Measurements from ENCODE around the gene NTRK3.

NTRK3 gene

GRCh38 chr15:88258093-88258641 is 1.6 kb upstream of the NTRK3 start:
- Histone ChIP-seq H3K36me3 (ENCODE audit: control insufficient read depth, insufficient read depth, low read length) (no peaks in the 10 kb centered on the region), H3K27me3 (replicated peaks; ENCODE audit: control insufficient read depth, insufficient read depth, low read length, poor library complexity, severe bottlenecking) (peaks cover 16% of the 10 kb centered on the region), H3K4me1 (ENCODE audit: control insufficient read depth, insufficient read depth, low read length, poor library complexity, severe bottlenecking) (peaks cover 4% of the 10 kb centered on the region), H3K9me3 (ENCODE audit: control insufficient read depth, low read length) (no peaks in the 10 kb centered on the region), H3K4me3 (ENCODE audit: insufficient read depth, low read depth, low read length, poor library complexity, severe bottlenecking) (no peak overlapping the region), H3K27ac (ENCODE audit: insufficient read depth, low read length, poor library complexity, severe bottlenecking) (no peak overlapping the region)
- DNase-seq, result no peak

GRCh38 chr15:88257311-88258092 is 963 bp upstream of the NTRK3 start:
- H3K27ac ChIP-seq (ENCODE audit: insufficient read depth, low read length, poor library complexity, severe bottlenecking), result no peak overlapping the region
- H3K4me3 ChIP-seq (ENCODE audit: insufficient read depth, low read depth, low read length, poor library complexity, severe bottlenecking), result no peak overlapping the region
- peaks cover 4% of the 10 kb centered on the region for H3K4me1 ChIP-seq (ENCODE audit: control insufficient read depth, insufficient read depth, low read length, poor library complexity, severe bottlenecking)
- H3K36me3 ChIP-seq (ENCODE audit: control insufficient read depth, insufficient read depth, low read length), result no peaks in the 10 kb centered on the region
- no peaks in the 10 kb centered on the region for H3K9me3 ChIP-seq (ENCODE audit: control insufficient read depth, low read length)
- H3K27me3 ChIP-seq (replicated peaks; ENCODE audit: control insufficient read depth, insufficient read depth, low read length, poor library complexity, severe bottlenecking), result peaks cover 16% of the 10 kb centered on the region
- no peak for DNase-seq

DNA sequence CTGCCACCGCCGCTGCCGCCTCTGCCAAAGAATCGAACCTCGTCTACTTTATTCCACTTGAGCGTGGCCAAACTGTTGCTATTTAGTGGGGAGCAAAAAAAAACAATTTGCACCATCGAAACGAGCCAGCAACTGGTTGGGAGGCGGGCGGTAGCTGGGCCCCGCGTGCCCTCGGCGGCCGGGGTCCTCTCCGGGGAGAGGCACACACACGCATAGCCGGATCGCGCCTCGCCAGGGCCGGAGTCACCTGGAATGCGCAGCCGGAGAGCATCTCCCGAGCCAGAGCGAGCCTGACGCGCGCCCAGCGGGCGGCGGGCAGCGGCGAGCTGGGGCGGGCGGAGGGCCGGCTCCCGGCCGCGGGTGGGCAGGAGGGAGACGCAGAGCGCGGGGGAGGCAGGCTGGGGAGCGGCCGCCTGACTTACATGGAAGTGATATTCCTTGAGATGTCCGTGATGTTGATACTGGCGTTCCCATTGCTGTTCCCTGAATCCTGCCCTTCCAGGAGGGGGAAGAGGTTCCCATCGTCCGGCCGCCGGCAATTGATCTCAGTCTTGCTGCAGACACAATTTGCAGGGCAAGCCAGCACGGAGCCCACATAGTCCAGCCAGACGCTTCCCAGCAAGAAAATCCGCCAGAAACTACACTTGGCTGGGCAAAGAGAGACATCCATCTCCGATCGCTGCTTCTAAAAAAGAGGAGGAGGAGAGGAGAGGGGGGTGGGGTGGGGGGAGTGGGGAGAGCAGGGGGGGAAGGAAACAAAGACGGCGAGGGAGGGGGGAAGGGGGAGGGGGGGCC is 858 bp downstream of the NTRK3 start:
- peaks cover 4% of the 10 kb centered on the region for H3K4me1 ChIP-seq (ENCODE audit: control insufficient read depth, insufficient read depth, low read length, poor library complexity, severe bottlenecking)
- no peak overlapping the region for H3K4me3 ChIP-seq (ENCODE audit: insufficient read depth, low read depth, low read length, poor library complexity, severe bottlenecking)
- H3K27me3 ChIP-seq (replicated peaks; ENCODE audit: control insufficient read depth, insufficient read depth, low read length, poor library complexity, severe bottlenecking), result peaks cover 16% of the 10 kb centered on the region
- no peak overlapping the region for H3K27ac ChIP-seq (ENCODE audit: insufficient read depth, low read length, poor library complexity, severe bottlenecking)
- DNase-seq, result no peak
- H3K36me3 ChIP-seq (ENCODE audit: control insufficient read depth, insufficient read depth, low read length), result no peaks in the 10 kb centered on the region
- no peaks in the 10 kb centered on the region for H3K9me3 ChIP-seq (ENCODE audit: control insufficient read depth, low read length)

GRCh38 chr15:88255087-88255483 is 1.5 kb downstream of the NTRK3 start:
- Histone ChIP-seq H3K9me3 (ENCODE audit: control insufficient read depth, low read length) (no peaks in the 10 kb centered on the region), H3K36me3 (ENCODE audit: control insufficient read depth, insufficient read depth, low read length) (no peaks in the 10 kb centered on the region), H3K27me3 (replicated peaks; ENCODE audit: control insufficient read depth, insufficient read depth, low read length, poor library complexity, severe bottlenecking) (peaks cover 16% of the 10 kb centered on the region), H3K27ac (ENCODE audit: insufficient read depth, low read length, poor library complexity, severe bottlenecking) (no peak overlapping the region), H3K4me3 (ENCODE audit: insufficient read depth, low read depth, low read length, poor library complexity, severe bottlenecking) (no peak overlapping the region), H3K4me1 (ENCODE audit: control insufficient read depth, insufficient read depth, low read length, poor library complexity, severe bottlenecking) (peaks cover 4% of the 10 kb centered on the region)
- no peak for DNase-seq

DNA sequence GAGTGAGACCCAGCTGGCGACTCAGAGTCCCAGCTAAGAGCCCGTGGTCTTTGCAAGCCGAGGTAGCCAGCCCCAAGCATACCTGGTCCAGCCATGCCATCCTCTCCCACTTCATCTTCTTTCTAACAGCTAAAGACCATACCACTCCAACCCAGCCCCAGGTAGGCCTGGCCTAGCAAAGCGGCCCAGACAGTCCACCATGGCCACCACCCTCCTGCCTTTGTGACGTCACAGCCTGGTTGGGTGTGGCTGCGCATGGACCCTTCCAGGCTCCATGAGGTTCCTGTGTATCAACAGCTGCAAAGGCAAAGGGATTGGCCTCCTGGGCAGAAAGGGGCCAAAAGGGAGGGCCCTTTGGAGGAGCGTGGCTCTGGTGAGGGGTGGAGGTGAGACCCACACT is 4.1 kb downstream of the NTRK3 start:
- H3K4me1 ChIP-seq (ENCODE audit: control insufficient read depth, insufficient read depth, low read length, poor library complexity, severe bottlenecking), result peaks cover 2% of the 10 kb centered on the region
- H3K4me3 ChIP-seq (ENCODE audit: insufficient read depth, low read depth, low read length, poor library complexity, severe bottlenecking), result no peak overlapping the region
- no peaks in the 10 kb centered on the region for H3K36me3 ChIP-seq (ENCODE audit: control insufficient read depth, insufficient read depth, low read length)
- DNase-seq, result no peak
- H3K9me3 ChIP-seq (ENCODE audit: control insufficient read depth, low read length), result no peaks in the 10 kb centered on the region
- peaks cover 10% of the 10 kb centered on the region for H3K27me3 ChIP-seq (replicated peaks; ENCODE audit: control insufficient read depth, insufficient read depth, low read length, poor library complexity, severe bottlenecking)
- no peak overlapping the region for H3K27ac ChIP-seq (ENCODE audit: insufficient read depth, low read length, poor library complexity, severe bottlenecking)

DNA sequence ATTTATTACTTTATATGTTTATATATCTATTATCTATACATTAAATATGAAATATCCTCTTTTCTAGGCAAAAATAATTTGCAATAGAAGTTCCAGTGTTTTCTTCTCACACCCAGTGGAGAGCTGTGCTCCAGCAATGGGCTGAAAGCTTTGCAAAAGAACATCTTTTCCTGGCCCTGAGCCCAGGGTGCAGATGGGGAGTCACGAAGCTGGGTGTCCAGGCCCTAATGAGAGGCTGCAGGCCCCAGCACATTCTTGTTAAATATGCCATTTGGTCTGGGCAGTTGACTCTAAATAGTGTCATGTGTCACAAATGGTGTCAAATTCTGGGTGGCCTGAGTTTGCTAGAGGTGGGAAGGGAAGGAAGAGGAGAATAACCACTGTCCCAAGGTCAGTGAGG is 5.7 kb downstream of the NTRK3 start:
- Histone ChIP-seq H3K27me3 (replicated peaks; ENCODE audit: control insufficient read depth, insufficient read depth, low read length, poor library complexity, severe bottlenecking) (peaks cover 8% of the 10 kb centered on the region), H3K27ac (ENCODE audit: insufficient read depth, low read length, poor library complexity, severe bottlenecking) (no peak overlapping the region), H3K9me3 (ENCODE audit: control insufficient read depth, low read length) (no peaks in the 10 kb centered on the region), H3K4me1 (ENCODE audit: control insufficient read depth, insufficient read depth, low read length, poor library complexity, severe bottlenecking) (peaks cover 5% of the 10 kb centered on the region), H3K36me3 (ENCODE audit: control insufficient read depth, insufficient read depth, low read length) (no peaks in the 10 kb centered on the region), H3K4me3 (ENCODE audit: insufficient read depth, low read depth, low read length, poor library complexity, severe bottlenecking) (no peak overlapping the region)
- no peak for DNase-seq

DNA sequence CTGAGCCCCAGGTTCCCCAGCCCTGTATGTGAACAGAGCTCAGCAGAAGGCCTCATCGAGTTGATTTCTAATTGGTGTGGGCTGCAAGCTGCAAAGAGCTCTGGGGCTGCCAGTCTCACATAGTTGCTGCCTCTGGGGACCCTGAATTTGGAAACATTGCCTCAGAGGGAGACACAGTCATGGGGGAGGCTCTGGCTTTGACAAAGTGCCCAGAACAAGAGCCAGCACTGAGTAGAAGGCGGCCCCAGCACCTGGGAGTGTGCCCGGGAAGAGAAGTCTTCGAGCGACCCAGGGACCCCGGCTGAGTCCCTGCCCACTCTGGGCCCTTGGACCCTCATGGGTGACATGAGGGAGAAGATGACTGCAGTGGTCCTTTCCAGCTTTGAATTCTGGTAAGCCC is 7.3 kb downstream of the NTRK3 start:
- H3K4me3 ChIP-seq (ENCODE audit: insufficient read depth, low read depth, low read length, poor library complexity, severe bottlenecking), result no peak overlapping the region

GRCh38 chr15:88247914-88248313 is 8.6 kb downstream of the NTRK3 start:
- no peaks in the 10 kb centered on the region for H3K27me3 ChIP-seq (replicated peaks; ENCODE audit: control insufficient read depth, insufficient read depth, low read length, poor library complexity, severe bottlenecking)
- peaks cover 5% of the 10 kb centered on the region for H3K4me1 ChIP-seq (ENCODE audit: control insufficient read depth, insufficient read depth, low read length, poor library complexity, severe bottlenecking)
- no peak for DNase-seq
- no peak overlapping the region for H3K4me3 ChIP-seq (ENCODE audit: insufficient read depth, low read depth, low read length, poor library complexity, severe bottlenecking)
- H3K36me3 ChIP-seq (ENCODE audit: control insufficient read depth, insufficient read depth, low read length), result no peaks in the 10 kb centered on the region
- H3K9me3 ChIP-seq (ENCODE audit: control insufficient read depth, low read length), result no peaks in the 10 kb centered on the region
- H3K27ac ChIP-seq (ENCODE audit: insufficient read depth, low read length, poor library complexity, severe bottlenecking), result no peak overlapping the region

More for the DNA sequence above, 7.3 kb downstream of the NTRK3 start:
- no peak for DNase-seq
- H3K4me1 ChIP-seq (ENCODE audit: control insufficient read depth, insufficient read depth, low read length, poor library complexity, severe bottlenecking), result peaks cover 5% of the 10 kb centered on the region
- H3K27me3 ChIP-seq (replicated peaks; ENCODE audit: control insufficient read depth, insufficient read depth, low read length, poor library complexity, severe bottlenecking), result peaks cover 1% of the 10 kb centered on the region
- no peak overlapping the region for H3K27ac ChIP-seq (ENCODE audit: insufficient read depth, low read length, poor library complexity, severe bottlenecking)
- H3K9me3 ChIP-seq (ENCODE audit: control insufficient read depth, low read length), result no peaks in the 10 kb centered on the region
- H3K36me3 ChIP-seq (ENCODE audit: control insufficient read depth, insufficient read depth, low read length), result no peaks in the 10 kb centered on the region

DNA sequence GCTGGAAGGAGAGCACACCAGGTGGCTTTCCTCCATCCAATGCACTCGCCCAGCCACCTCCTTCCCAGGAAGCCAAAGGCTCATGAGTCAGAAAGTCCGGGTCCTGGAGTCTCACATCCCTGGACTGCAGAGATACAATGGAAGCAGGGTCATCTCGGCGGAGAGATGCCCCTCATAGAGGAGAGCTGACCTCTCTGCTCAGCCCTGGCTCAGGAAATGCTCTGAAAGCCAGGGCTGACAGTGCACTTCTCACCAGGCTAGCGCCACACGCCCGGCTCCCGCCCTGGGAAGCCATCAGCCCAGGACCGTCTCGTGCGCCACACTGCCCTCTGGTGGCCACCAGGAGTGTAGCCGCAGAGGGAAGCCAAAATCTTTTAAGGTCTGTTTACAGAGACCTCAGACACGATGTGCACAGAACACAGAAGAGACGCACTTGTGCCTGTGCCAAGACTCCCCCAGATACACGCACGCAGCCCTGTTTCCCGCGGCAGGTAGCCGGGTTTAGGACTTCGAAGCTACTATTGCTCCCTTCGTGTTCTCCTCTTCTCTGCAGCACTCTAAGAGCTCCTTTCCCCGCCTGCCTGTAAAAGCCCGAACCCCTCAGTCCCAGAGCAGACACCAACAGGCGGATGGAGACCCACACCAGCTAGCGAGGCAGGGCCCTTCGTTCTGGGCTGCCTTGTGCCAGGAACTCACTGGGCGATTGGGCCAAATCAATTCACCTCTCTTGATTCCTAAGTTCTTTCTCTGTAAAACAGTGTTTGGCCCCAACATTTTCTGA is 9.7 kb downstream of the NTRK3 start:
- Histone ChIP-seq H3K4me3 (ENCODE audit: insufficient read depth, low read depth, low read length, poor library complexity, severe bottlenecking) (no peak overlapping the region), H3K27me3 (replicated peaks; ENCODE audit: control insufficient read depth, insufficient read depth, low read length, poor library complexity, severe bottlenecking) (no peaks in the 10 kb centered on the region), H3K36me3 (ENCODE audit: control insufficient read depth, insufficient read depth, low read length) (no peaks in the 10 kb centered on the region), H3K9me3 (ENCODE audit: control insufficient read depth, low read length) (no peaks in the 10 kb centered on the region), H3K27ac (ENCODE audit: insufficient read depth, low read length, poor library complexity, severe bottlenecking) (no peak overlapping the region), H3K4me1 (ENCODE audit: control insufficient read depth, insufficient read depth, low read length, poor library complexity, severe bottlenecking) (peaks cover 5% of the 10 kb centered on the region)
- peak; percentile 26 to 48 (median 28) for DNase-seq
